ENCODE measurements around the gene ITCH. TPM values are rescaled to one million over a fixed set of nuclear protein-coding genes. Genes with fewer than 3 reads are reported as not detected.

Gene ITCH
- total and polyA plus RNA-seq, 2 of the 8 experiments (the other 6 are each of a cell fraction or from before 2014, with no cell fraction given): 3.9 to 45.2 TPM

- H3K36me3 ChIP-seq (ENCODE audit: control insufficient read depth in 2 of 4, insufficient read depth in 4 of 4, low read length in 3 of 4): peaks cover 0 to 5% (median 0%) of the 10 kb centered on the region in 4 experiments; a peak in 1 of 8 replicates
- DNase-seq (ENCODE audit: low read depth in 1 of 2, low spot score in 2 of 2): no peak
- no peak overlapping the region for H2BK15ac ChIP-seq (ENCODE audit: low read length)
- no peak overlapping the region for H3K14ac ChIP-seq (ENCODE audit: insufficient read length)
- no peak overlapping the region for H3K23ac ChIP-seq (ENCODE audit: insufficient read length)
- H2AFZ ChIP-seq (ENCODE audit: low read length): no peak overlapping the region
- H2BK120ac ChIP-seq (replicated peaks; ENCODE audit: low read depth, low read length): no peak overlapping the region
- no peak overlapping the region for H3K18ac ChIP-seq (ENCODE audit: extremely low read depth, low read length)
- H3K4ac ChIP-seq (replicated peaks; ENCODE audit: insufficient read length, low read depth, low read length): no peak overlapping the region
- peaks cover 0 to 6% of the 10 kb centered on the region in 2 experiments for H4K20me1 ChIP-seq (replicated peaks in 1 of 2; ENCODE audit: control insufficient read depth in 1 of 2, insufficient read depth in 2 of 2, low read length in 2 of 2)
- no peak overlapping the region for H2AK5ac ChIP-seq (ENCODE audit: low read depth, low read length)
- no peak overlapping the region for H3K4me3 ChIP-seq (ENCODE audit: extremely low read depth in 1 of 4, insufficient read depth in 2 of 4, low read depth in 3 of 4, low read length in 4 of 4)
- ChIA-PET POLR2A (ENCODE audit: partially characterized antibody) (interaction anchor here (0.8 kb wide), 1 partner anchor 100 kb away, joined by 3 read pairs; the partner anchor contains the start of gene AHCY), CTCF (ENCODE audit: partially characterized antibody) (interaction anchor here (1.1 to 3.7 kb wide), 3 partner anchors 70 to 90 kb away, joined by 3 to 17 read pairs (median 4); no protein-coding TSS in a partner anchor)
- H2BK12ac ChIP-seq (ENCODE audit: low read depth, low read length): no peak overlapping the region
- no peak overlapping the region for H2BK5ac ChIP-seq (ENCODE audit: low read depth, low read length)
- H3K4me2 ChIP-seq (ENCODE audit: insufficient read depth in 1 of 2, low read depth in 2 of 2, low read length in 2 of 2): no peak overlapping the region
- no peak overlapping the region for H2BK20ac ChIP-seq (ENCODE audit: low read length)
- H4K8ac ChIP-seq (ENCODE audit: extremely low read depth, insufficient read depth, low read length): no peak overlapping the region
- peaks cover 0 to 4% (median 0%) of the 10 kb centered on the region in 4 experiments; a peak in 1 of 7 replicates for H3K4me1 ChIP-seq (replicated peaks in 1 of 4; ENCODE audit: control insufficient read depth in 3 of 4, insufficient read depth in 4 of 4, low read length in 3 of 4)
- H3K9me3 ChIP-seq (ENCODE audit: insufficient read depth in 2 of 2, low read depth in 1 of 2, low read length in 1 of 2): no peaks in the 10 kb centered on the region
- H3K79me1 ChIP-seq (ENCODE audit: low read depth, low read length): peaks cover 4% of the 10 kb centered on the region; the same call in 1 of the 2 replicates
- no peak for FAIRE-seq
- no peak overlapping the region for H4K91ac ChIP-seq (replicated peaks; ENCODE audit: insufficient read length, low read length)
- H3K56ac ChIP-seq (replicated peaks; ENCODE audit: insufficient read length, low read depth, low read length): no peak overlapping the region
- H3K27me3 ChIP-seq (replicated peaks in 1 of 4; ENCODE audit: control insufficient read depth in 3 of 4, extremely low read depth in 1 of 4, insufficient read depth in 3 of 4, low read length in 3 of 4): no peaks in the 10 kb centered on the region
- no peak overlapping the region for H3K27ac ChIP-seq (ENCODE audit: low read depth, low read length)
- H3K9ac ChIP-seq (replicated peaks in 1 of 4; ENCODE audit: extremely low read depth in 1 of 4, low read depth in 3 of 4, low read length in 3 of 4): no peak overlapping the region
- 85% methylated on average over 1 of the region's 1 CpG; no CpG with 5 or more reads in 1 of the 2 experiments for WGBS, 2 experiments (ENCODE audit: extremely low coverage in 1 of 2, insufficient coverage in 1 of 2, insufficient read length in 1 of 2, insufficient replicate concordance in 2 of 2, low coverage in 1 of 2, low lambda C conversion rate in 2 of 2, missing lambda C conversion rate in 1 of 2)
- no peaks in the 10 kb centered on the region for H3K23me2 ChIP-seq (ENCODE audit: low read depth, low read length)
- TF ChIP-seq CHD2 (IDR thresholded peaks at IDR 0.05; ENCODE audit: low read length) (no peak), USF2 (IDR thresholded peaks at IDR 0.05; ENCODE audit: low read length) (no peak), POLR2AphosphoS5 (IDR thresholded peaks at IDR 0.05; ENCODE audit: low read depth, low read length) (no peak), BCL11A (IDR thresholded peaks at IDR 0.05; ENCODE audit: low read depth in 2 of 2, low read length in 2 of 2) (no peak), TAF1 (IDR thresholded peaks at IDR 0.05; ENCODE audit: low read depth, low read length) (no peak), SIX5 (IDR thresholded peaks at IDR 0.05; ENCODE audit: low read depth, low read length) (no peak), GTF2F1 (IDR thresholded peaks at IDR 0.05; ENCODE audit: borderline replicate concordance, low read depth, low read length) (no peak), EGR1 (IDR thresholded peaks at IDR 0.05; ENCODE audit: borderline replicate concordance, low read depth, low read length) (no peak), CREB1 (IDR thresholded peaks at IDR 0.05) (no peak), TBP (IDR thresholded peaks at IDR 0.05; ENCODE audit: low read depth, low read length) (no peak)
- H3K79me2 ChIP-seq (ENCODE audit: control insufficient read depth in 1 of 2, insufficient read depth in 2 of 2, low read length in 2 of 2): peaks cover 0 to 45% of the 10 kb centered on the region in 2 experiments; a peak in 2 of 4 replicates
- H4K5ac ChIP-seq (ENCODE audit: insufficient read length, low read depth, low read length): no peak overlapping the region
Observed at GRCh38 chr20:34402461-34402860, 39.4 kb downstream of the ITCH start.
